ENCODE data around the gene CMSS1.

DNA sequence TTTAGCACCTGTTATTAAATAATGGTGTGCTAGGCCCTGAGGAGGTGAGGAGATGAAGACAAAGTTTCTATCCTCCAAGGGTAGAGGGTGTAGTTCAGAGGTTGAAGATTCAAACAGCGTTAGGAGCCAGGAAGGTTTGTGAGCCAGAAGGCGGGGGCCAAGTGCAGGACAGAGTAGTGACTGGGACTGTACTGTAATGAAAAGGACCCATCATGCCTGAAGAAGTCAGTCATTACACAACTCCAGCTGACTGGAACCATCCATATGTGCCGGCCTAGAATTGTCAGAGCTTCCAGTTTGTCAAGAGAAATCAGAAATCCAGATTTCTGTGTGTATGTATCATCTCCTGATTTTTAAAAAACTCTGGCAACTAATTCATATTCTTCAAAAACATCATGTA is 241.8 kb downstream of the CMSS1 start:
- no peak for TF ChIP-seq CTCF (tag by site-specific recombination; IDR thresholded peaks at IDR 0.05)
- TF ChIP-seq, protein P1, sequence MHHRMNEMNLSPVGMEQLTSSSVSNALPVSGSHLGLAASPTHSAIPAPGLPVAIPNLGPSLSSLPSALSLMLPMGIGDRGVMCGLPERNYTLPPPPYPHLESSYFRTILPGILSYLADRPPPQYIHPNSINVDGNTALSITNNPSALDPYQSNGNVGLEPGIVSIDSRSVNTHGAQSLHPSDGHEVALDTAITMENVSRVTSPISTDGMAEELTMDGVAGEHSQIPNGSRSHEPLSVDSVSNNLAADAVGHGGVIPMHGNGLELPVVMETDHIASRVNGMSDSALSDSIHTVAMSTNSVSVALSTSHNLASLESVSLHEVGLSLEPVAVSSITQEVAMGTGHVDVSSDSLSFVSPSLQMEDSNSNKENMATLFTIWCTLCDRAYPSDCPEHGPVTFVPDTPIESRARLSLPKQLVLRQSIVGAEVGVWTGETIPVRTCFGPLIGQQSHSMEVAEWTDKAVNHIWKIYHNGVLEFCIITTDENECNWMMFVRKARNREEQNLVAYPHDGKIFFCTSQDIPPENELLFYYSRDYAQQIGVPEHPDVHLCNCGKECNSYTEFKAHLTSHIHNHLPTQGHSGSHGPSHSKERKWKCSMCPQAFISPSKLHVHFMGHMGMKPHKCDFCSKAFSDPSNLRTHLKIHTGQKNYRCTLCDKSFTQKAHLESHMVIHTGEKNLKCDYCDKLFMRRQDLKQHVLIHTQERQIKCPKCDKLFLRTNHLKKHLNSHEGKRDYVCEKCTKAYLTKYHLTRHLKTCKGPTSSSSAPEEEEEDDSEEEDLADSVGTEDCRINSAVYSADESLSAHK (tag by site-specific recombination; IDR thresholded peaks at IDR 0.05), result no peak
- TF ChIP-seq ZNF776 (tag by site-specific recombination; IDR thresholded peaks at IDR 0.05; ENCODE audit: borderline replicate concordance), result no peak
- no peak for TF ChIP-seq ZNF501 (tag by site-specific recombination; IDR thresholded peaks at IDR 0.05)
- no peak for TF ChIP-seq ZNF560 (tag by site-specific recombination; IDR thresholded peaks at IDR 0.05; ENCODE audit: borderline replicate concordance)
- no peak for TF ChIP-seq ZNF76 (tag by site-specific recombination; IDR thresholded peaks at IDR 0.05; ENCODE audit: borderline replicate concordance, low read depth)
- TF ChIP-seq ZNF777 (tag by site-specific recombination; IDR thresholded peaks at IDR 0.05; ENCODE audit: borderline replicate concordance), result no peak
- no peak for TF ChIP-seq ZFP41 (tag by site-specific recombination; IDR thresholded peaks at IDR 0.05; ENCODE audit: borderline replicate concordance)
- TF ChIP-seq, protein P2, sequence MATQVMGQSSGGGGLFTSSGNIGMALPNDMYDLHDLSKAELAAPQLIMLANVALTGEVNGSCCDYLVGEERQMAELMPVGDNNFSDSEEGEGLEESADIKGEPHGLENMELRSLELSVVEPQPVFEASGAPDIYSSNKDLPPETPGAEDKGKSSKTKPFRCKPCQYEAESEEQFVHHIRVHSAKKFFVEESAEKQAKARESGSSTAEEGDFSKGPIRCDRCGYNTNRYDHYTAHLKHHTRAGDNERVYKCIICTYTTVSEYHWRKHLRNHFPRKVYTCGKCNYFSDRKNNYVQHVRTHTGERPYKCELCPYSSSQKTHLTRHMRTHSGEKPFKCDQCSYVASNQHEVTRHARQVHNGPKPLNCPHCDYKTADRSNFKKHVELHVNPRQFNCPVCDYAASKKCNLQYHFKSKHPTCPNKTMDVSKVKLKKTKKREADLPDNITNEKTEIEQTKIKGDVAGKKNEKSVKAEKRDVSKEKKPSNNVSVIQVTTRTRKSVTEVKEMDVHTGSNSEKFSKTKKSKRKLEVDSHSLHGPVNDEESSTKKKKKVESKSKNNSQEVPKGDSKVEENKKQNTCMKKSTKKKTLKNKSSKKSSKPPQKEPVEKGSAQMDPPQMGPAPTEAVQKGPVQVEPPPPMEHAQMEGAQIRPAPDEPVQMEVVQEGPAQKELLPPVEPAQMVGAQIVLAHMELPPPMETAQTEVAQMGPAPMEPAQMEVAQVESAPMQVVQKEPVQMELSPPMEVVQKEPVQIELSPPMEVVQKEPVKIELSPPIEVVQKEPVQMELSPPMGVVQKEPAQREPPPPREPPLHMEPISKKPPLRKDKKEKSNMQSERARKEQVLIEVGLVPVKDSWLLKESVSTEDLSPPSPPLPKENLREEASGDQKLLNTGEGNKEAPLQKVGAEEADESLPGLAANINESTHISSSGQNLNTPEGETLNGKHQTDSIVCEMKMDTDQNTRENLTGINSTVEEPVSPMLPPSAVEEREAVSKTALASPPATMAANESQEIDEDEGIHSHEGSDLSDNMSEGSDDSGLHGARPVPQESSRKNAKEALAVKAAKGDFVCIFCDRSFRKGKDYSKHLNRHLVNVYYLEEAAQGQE (tag by site-specific recombination; IDR thresholded peaks at IDR 0.05), result no peak
- no peak for TF ChIP-seq ZNF48 (tag by site-specific recombination; IDR thresholded peaks at IDR 0.05)
- no peak for TF ChIP-seq ZBTB1 (tag by site-specific recombination; IDR thresholded peaks at IDR 0.05)
